OCI-LY1 (cell line): Measurements from ENCODE around the gene VWA5B1.

ENCODE experiments used
- H2AFZ ChIP-seq: fragments of 200-600 bp; sonication (generic), shearing (Covaris generic); 2 replicates; pipeline ENCODE4 v1.6.0; 2014; ENCODE audit warnings: antibody characterized with exemption, mild to moderate bottlenecking, low read length
- H3F3A ChIP-seq: fragments of 200-600 bp; sonication (generic), shearing (Covaris generic); 2 replicates; pipeline ENCODE4 v1.6.0; 2014; ENCODE audit warnings: mild to moderate bottlenecking, antibody characterized with exemption, low read length, moderate library complexity; ENCODE audit not compliant: insufficient read depth
- H3K27ac ChIP-seq: fragments of 200-600 bp; sonication (generic); 2 replicates; pipeline ENCODE4 v1.5.1; 2014; ENCODE audit warnings: low read length, mixed run types, mild to moderate bottlenecking, low read depth; ENCODE audit not compliant: poor library complexity, severe bottlenecking
- H3K27me3 ChIP-seq: fragments of 200-600 bp; sonication (generic); 2 replicates; pipeline ENCODE4 v1.6.0; 2014; ENCODE audit warnings: antibody characterized with exemption, mild to moderate bottlenecking, low read length, moderate library complexity; ENCODE audit not compliant: insufficient read depth
- H3K36me3 ChIP-seq: fragments of 200-600 bp; sonication (generic); 2 replicates; pipeline ENCODE4 v1.6.1; 2014; ENCODE audit warnings: mild to moderate bottlenecking, antibody characterized with exemption, low read length, moderate library complexity, mixed read lengths; ENCODE audit not compliant: insufficient read depth
- H3K4me1 ChIP-seq: fragments of 200-600 bp; sonication (generic); 2 replicates; pipeline ENCODE4 v1.5.1; 2014; ENCODE audit warnings: mild to moderate bottlenecking, low read length, moderate library complexity; ENCODE audit not compliant: insufficient read depth, severe bottlenecking
- H3K4me2 ChIP-seq: fragments of 200-600 bp; sonication (generic), shearing (Covaris generic); 2 replicates; pipeline ENCODE4 v1.6.1; 2014; ENCODE audit warnings: low read length
- H3K4me3 ChIP-seq: fragments of 200-600 bp; sonication (generic); 2 replicates; pipeline ENCODE4 v1.5.1; 2014; ENCODE audit warnings: low read length, low read depth, mild to moderate bottlenecking, mixed read lengths; ENCODE audit not compliant: poor library complexity, severe bottlenecking
- H3K79me2 ChIP-seq: fragments of 200-600 bp; shearing (Covaris generic); 2 replicates; pipeline ENCODE4 v1.6.1; 2016; ENCODE audit warnings: mixed run types, low read length, mixed read lengths; ENCODE audit not compliant: insufficient read depth
- H3K9ac ChIP-seq: fragments of 200-600 bp; sonication (generic), shearing (Covaris generic); 2 replicates; pipeline ENCODE4 v1.6.1; 2014; ENCODE audit warnings: mild to moderate bottlenecking, low read length, mixed read lengths
- H3K9me2 ChIP-seq: fragments of 200-600 bp; sonication (generic), shearing (Covaris generic); 2 replicates; pipeline ENCODE4 v1.6.1; 2014; ENCODE audit warnings: low read depth, mild to moderate bottlenecking, low read length, mixed read lengths
- H3K9me3 ChIP-seq: fragments of 200-600 bp; shearing (Covaris generic); 2 replicates; pipeline ENCODE4 v1.6.1; 2014; ENCODE audit warnings: low read length, mixed read lengths
- H4K20me1 ChIP-seq: fragments of 200-600 bp; sonication (generic), shearing (Covaris generic); 2 replicates; pipeline ENCODE4 v1.6.0; 2016; ENCODE audit warnings: mild to moderate bottlenecking, low read length; ENCODE audit not compliant: insufficient read depth
- EZH2 ChIP-seq: fragments of 200-600 bp; sonication (generic), shearing (Covaris generic); IDR thresholded peaks from 2 replicates; pipeline ENCODE4 v1.8.0; 2017; ENCODE audit warnings: borderline replicate concordance, mixed run types, mild to moderate bottlenecking, antibody characterized with exemption, low read length, moderate library complexity, mixed read lengths
- TF ChIP-seq, protein P1 (sequence below): fragments of 200-600 bp; sonication (generic), shearing (Covaris generic); IDR thresholded peaks from 2 replicates; pipeline ENCODE4 v1.5.1; 2017; ENCODE audit warnings: mild to moderate bottlenecking, antibody characterized with exemption, low read length, moderate library complexity, mixed read lengths

Gene VWA5B1

DNA sequence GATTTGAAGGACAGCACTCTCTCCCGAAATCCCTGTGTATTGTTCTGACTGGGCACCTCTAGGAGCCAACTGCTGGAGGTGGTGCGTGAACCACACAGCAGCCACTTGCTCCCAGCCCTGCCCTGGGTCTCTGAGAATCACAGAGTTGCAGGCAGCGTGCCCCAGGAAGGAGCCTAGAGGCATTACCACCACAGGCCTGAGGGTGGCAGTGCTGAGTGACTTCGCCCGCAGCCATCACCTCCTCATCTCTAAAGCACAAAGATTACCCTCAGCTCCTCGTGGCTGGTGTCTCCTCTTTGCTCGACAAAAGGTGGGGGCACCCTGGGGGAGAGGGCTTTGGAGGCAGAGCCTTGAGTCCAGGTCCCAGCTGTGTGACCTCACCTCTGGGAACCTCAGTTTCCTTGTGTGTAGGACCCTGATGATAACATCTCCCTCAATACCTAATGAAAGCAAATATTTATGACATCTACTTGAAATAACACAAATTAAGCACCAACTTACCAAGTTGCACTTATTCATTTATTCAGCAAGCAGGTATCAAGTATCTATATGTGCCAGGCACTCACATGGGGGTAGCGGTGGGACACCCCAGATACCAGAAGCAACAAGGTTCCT, 86.3 kb downstream of the VWA5B1 start:
- H3K36me3 ChIP-seq, result no peaks in the 10 kb centered on the region
- H3K4me3 ChIP-seq, result no peak overlapping the region
- no peaks in the 10 kb centered on the region for H4K20me1 ChIP-seq
- H2AFZ ChIP-seq, result no peak overlapping the region
- H3K27ac ChIP-seq, result no peak overlapping the region
- no peaks in the 10 kb centered on the region for H3K9me3 ChIP-seq
- H3K4me1 ChIP-seq, result no peaks in the 10 kb centered on the region
- H3K9ac ChIP-seq, result no peak overlapping the region
- no peaks in the 10 kb centered on the region for H3K79me2 ChIP-seq
- no peak overlapping the region for H3K4me2 ChIP-seq
- TF ChIP-seq EZH2, result no peak
- TF ChIP-seq, protein P1, sequence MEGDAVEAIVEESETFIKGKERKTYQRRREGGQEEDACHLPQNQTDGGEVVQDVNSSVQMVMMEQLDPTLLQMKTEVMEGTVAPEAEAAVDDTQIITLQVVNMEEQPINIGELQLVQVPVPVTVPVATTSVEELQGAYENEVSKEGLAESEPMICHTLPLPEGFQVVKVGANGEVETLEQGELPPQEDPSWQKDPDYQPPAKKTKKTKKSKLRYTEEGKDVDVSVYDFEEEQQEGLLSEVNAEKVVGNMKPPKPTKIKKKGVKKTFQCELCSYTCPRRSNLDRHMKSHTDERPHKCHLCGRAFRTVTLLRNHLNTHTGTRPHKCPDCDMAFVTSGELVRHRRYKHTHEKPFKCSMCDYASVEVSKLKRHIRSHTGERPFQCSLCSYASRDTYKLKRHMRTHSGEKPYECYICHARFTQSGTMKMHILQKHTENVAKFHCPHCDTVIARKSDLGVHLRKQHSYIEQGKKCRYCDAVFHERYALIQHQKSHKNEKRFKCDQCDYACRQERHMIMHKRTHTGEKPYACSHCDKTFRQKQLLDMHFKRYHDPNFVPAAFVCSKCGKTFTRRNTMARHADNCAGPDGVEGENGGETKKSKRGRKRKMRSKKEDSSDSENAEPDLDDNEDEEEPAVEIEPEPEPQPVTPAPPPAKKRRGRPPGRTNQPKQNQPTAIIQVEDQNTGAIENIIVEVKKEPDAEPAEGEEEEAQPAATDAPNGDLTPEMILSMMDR, result peak; percentile 78
- H3F3A ChIP-seq, result no peaks in the 10 kb centered on the region
- no peaks in the 10 kb centered on the region for H3K27me3 ChIP-seq
- H3K9me2 ChIP-seq, result no peaks in the 10 kb centered on the region

DNA sequence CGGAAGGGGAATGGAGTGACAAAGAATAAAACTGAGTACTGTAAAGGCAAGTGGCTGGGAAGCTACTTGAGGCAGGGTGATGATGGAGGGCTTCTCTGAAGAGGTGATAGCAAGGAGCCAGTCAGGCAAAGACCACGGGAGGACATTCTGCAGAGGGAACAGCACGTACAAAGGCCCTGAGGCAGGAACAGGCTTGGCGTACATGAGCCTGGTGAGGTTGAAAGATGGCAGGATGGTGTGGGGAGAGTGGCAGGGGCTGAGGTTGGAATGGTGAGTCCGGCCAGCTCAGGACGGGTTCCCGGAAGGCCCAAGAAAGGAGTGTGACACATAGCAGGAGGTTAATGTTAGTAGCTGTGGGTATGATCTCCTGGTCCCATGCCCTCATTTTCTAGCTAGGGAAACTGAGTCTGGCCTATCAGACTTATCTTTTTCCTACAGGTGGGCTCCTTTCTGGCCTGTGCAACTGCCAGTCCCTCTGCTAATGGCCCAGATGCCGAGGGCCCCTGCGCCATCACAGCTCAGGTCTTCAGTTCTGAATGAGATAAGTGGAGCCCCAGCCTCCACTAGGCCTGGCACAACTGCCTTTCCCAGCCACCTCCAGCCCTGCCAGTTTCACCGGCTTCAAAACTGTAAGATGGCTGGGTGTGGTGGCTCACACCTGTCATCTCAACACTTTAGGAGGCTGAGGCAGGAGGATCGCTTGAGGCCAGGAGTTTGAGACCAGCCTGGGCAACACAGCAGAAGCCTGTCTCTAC, 87.0 kb downstream of the VWA5B1 start:
- Histone ChIP-seq H3K9me3 (no peaks in the 10 kb centered on the region), H3K27me3 (no peaks in the 10 kb centered on the region), H3K4me1 (no peaks in the 10 kb centered on the region), H3K9me2 (no peaks in the 10 kb centered on the region), H3K27ac (no peak overlapping the region), H3K79me2 (no peaks in the 10 kb centered on the region), H3K36me3 (no peaks in the 10 kb centered on the region), H3K4me3 (no peak overlapping the region), H3K9ac (no peak overlapping the region), H4K20me1 (no peaks in the 10 kb centered on the region), H2AFZ (no peak overlapping the region), H3F3A (no peaks in the 10 kb centered on the region), H3K4me2 (no peak overlapping the region)
- TF ChIP-seq, protein P1, result no peak
- TF ChIP-seq EZH2, result no peak

DNA sequence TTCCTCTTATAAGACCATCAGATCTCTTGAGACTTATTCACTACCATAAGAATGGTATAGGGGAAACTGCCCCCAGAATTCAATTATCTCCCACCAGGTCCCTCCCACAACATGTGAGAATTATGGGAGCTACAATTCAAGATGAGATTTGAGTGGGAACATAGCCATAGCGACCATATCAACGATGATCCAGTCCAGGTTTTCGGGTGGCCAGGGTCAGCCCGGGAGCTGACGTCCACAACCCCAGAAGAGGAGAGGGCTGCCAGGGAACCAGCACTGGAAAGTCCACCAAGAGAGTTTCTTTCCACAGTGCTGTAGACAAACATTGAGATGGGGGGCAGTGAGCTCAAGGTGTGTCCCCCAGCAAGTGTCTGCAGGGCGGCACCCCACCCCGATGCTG, 88.4 kb downstream of the VWA5B1 start:
- H4K20me1 ChIP-seq, result no peaks in the 10 kb centered on the region
- no peaks in the 10 kb centered on the region for H3K9me3 ChIP-seq
- no peaks in the 10 kb centered on the region for H3F3A ChIP-seq
- H3K4me1 ChIP-seq, result no peaks in the 10 kb centered on the region
- H3K79me2 ChIP-seq, result no peaks in the 10 kb centered on the region
- H3K9ac ChIP-seq, result no peak overlapping the region
- no peaks in the 10 kb centered on the region for H3K27me3 ChIP-seq
- no peaks in the 10 kb centered on the region for H3K9me2 ChIP-seq
- no peak overlapping the region for H3K4me3 ChIP-seq
- H3K4me2 ChIP-seq, result no peak overlapping the region
- no peak overlapping the region for H3K27ac ChIP-seq
- no peaks in the 10 kb centered on the region for H3K36me3 ChIP-seq
- no peak overlapping the region for H2AFZ ChIP-seq
- no peak for TF ChIP-seq EZH2
- TF ChIP-seq, protein P1, result no peak
